ENCODE measurements around the gene BLNK.

DNA sequence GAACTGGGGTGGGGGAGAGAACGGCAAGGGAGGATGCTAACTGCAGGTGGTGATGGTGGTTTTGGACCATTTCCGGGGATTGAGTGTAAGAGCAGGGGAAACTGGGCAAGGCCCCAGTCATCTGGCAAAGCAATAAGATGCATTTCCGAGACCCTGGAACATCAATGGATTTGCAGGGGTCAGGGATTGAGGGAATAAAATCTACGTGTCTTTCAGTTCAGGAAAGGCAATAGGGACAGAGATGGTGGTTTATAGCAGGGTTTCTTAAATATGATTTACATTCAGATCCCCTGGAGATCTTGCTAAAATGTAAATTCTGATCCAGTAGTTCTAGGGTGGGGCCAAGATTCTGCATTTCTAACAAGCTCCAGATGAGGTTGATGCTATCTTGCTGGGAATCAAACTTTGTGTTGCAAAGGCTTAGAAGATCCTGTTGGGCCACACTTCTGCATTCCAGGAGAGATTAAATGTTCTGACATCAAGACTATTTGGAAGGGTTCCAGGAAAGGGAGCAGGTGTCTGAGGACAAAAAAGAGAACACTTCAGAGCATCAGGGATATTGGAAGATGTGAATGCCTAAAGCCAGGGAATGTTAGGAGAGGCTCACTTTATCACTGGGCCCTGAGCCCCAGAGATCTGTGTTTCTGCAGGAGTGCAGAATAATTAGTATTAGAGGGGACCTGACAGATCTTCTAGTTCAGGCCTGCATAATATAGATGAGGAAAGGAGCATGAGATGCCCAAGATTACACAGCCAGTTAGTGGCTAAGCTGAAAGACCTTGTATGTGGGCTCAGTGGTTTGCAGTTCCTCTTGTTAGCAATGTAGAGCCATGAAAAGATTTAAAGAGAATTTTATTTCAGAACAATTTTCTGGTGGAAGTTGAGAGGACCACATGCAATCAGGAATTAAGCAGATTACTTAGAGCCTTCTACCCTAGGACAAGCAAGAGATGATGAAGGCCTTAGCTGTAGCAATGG, 32.4 kb downstream of the BLNK start:
- TF ChIP-seq, protein P1, sequence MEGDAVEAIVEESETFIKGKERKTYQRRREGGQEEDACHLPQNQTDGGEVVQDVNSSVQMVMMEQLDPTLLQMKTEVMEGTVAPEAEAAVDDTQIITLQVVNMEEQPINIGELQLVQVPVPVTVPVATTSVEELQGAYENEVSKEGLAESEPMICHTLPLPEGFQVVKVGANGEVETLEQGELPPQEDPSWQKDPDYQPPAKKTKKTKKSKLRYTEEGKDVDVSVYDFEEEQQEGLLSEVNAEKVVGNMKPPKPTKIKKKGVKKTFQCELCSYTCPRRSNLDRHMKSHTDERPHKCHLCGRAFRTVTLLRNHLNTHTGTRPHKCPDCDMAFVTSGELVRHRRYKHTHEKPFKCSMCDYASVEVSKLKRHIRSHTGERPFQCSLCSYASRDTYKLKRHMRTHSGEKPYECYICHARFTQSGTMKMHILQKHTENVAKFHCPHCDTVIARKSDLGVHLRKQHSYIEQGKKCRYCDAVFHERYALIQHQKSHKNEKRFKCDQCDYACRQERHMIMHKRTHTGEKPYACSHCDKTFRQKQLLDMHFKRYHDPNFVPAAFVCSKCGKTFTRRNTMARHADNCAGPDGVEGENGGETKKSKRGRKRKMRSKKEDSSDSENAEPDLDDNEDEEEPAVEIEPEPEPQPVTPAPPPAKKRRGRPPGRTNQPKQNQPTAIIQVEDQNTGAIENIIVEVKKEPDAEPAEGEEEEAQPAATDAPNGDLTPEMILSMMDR (IDR thresholded peaks at IDR 0.05), result no peak
- TF ChIP-seq EP300 (IDR thresholded peaks at IDR 0.05) (no peak), POLR2AphosphoS5 (IDR thresholded peaks at IDR 0.05) (no peak), POLR2A (IDR thresholded peaks at IDR 0.05) (no peak)
